ENCODE data around the gene TRIM29. TPM values are rescaled to one million over a fixed set of nuclear protein-coding genes. Genes with fewer than 3 reads are reported as not detected.

Gene TRIM29
- total RNA-seq, 2 experiments from 2014 or later: not detected

DNA sequence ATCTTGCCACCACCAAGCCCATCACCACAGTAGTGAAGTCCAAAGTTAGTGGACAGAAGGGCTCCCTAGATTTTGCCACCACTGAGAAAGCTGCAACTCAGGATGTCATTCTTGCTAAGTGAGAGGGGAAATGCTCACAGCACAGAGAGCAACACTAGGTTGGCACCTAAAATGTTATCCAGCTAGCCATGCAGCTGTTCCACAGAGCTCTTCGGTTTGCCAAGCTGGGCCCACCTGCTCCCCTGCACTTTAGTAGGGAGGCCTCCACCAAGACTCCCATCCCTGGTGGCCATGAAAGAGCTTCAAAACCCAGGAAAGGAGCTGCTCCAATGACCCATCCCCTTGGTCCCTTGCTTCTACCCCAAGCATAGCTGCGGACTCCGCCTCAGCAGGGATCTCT lies 63.8 kb downstream of the TRIM29 start:
- TF ChIP-seq, protein P1, sequence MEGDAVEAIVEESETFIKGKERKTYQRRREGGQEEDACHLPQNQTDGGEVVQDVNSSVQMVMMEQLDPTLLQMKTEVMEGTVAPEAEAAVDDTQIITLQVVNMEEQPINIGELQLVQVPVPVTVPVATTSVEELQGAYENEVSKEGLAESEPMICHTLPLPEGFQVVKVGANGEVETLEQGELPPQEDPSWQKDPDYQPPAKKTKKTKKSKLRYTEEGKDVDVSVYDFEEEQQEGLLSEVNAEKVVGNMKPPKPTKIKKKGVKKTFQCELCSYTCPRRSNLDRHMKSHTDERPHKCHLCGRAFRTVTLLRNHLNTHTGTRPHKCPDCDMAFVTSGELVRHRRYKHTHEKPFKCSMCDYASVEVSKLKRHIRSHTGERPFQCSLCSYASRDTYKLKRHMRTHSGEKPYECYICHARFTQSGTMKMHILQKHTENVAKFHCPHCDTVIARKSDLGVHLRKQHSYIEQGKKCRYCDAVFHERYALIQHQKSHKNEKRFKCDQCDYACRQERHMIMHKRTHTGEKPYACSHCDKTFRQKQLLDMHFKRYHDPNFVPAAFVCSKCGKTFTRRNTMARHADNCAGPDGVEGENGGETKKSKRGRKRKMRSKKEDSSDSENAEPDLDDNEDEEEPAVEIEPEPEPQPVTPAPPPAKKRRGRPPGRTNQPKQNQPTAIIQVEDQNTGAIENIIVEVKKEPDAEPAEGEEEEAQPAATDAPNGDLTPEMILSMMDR (IDR thresholded peaks at IDR 0.05): no peak
- Mint-ChIP-seq H3K4me1 (ENCODE audit: low read depth) (no peaks in the 10 kb centered on the region), H3K27ac (no peak overlapping the region), H3K9me3 (no peaks in the 10 kb centered on the region), H3K36me3 (ENCODE audit: low read depth) (no peaks in the 10 kb centered on the region), H3K4me3 (no peak overlapping the region), H3K27me3 (peaks cover 23% of the 10 kb centered on the region)
- Histone ChIP-seq H3K9me3 (ENCODE audit: control insufficient read depth in 1 of 2, insufficient read depth in 1 of 2, low read length in 2 of 2) (peaks cover 0 to 6% of the 10 kb centered on the region in 2 experiments), H3K36me3 (ENCODE audit: insufficient read depth, low read length) (no peaks in the 10 kb centered on the region), H3K27ac (ENCODE audit: low read depth in 1 of 2, low read length in 2 of 2) (no peak overlapping the region), H3K4me1 (ENCODE audit: insufficient read depth, low read length) (no peaks in the 10 kb centered on the region), H3K4me3 (ENCODE audit: low read length) (no peak overlapping the region), H3K27me3 (ENCODE audit: control insufficient read depth in 1 of 2, insufficient read depth in 2 of 2, low read length in 2 of 2) (peaks cover 0 to 5% of the 10 kb centered on the region in 2 experiments)
- ATAC-seq (ENCODE audit: poor library complexity) (no peak), DNase-seq (no peak)
- ChIA-PET POLR2A (no interaction called here), CTCF (no interaction called here)
- intact Hi-C loops (cut with DNase I, micrococcal nuclease): no loop called here

DNA sequence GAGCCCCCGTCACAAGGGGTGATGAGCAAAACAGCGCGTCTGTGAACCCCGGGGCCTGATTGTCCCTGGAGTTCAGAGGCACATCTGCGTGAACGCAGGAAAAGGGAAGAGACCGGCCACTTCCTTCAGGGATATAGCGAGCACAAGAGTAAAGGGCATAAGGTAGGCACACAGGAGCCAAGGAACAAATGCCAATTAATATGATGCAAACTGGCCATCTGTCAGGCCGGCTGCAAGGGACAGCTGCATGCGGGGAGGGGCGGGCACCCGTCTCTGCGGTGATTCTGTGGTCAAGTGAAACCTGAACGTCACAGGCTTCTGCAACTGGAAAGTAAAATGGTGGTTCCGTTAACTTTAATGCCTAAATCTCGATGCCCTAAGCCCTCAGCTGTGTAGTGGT lies 64.7 kb downstream of the TRIM29 start:
- intact Hi-C loops (cut with DNase I, micrococcal nuclease): no loop called here
- no peak overlapping the region for H3K4me3 Mint-ChIP-seq
- Histone ChIP-seq H3K4me1 (ENCODE audit: insufficient read depth, low read length) (no peaks in the 10 kb centered on the region), H3K4me3 (ENCODE audit: low read length) (no peak overlapping the region), H3K27ac (ENCODE audit: low read depth in 1 of 2, low read length in 2 of 2) (no peak overlapping the region), H3K36me3 (ENCODE audit: insufficient read depth, low read length) (no peaks in the 10 kb centered on the region), H3K9me3 (ENCODE audit: control insufficient read depth in 1 of 2, insufficient read depth in 1 of 2, low read length in 2 of 2) (peaks cover 0 to 6% of the 10 kb centered on the region in 2 experiments), H3K27me3 (ENCODE audit: control insufficient read depth in 1 of 2, insufficient read depth in 2 of 2, low read length in 2 of 2) (peaks cover 0 to 5% of the 10 kb centered on the region in 2 experiments)
- H3K4me1 Mint-ChIP-seq (ENCODE audit: low read depth): no peaks in the 10 kb centered on the region
- no peaks in the 10 kb centered on the region for H3K9me3 Mint-ChIP-seq
- H3K27me3 Mint-ChIP-seq: peaks cover 19% of the 10 kb centered on the region
- TF ChIP-seq, protein P1 (IDR thresholded peaks at IDR 0.05): no peak
- ChIA-PET POLR2A (no interaction called here), CTCF (no interaction called here)
- DNase-seq (no peak), ATAC-seq (ENCODE audit: poor library complexity) (no peak)
- H3K36me3 Mint-ChIP-seq (ENCODE audit: low read depth): no peaks in the 10 kb centered on the region
- H3K27ac Mint-ChIP-seq: no peak overlapping the region

DNA sequence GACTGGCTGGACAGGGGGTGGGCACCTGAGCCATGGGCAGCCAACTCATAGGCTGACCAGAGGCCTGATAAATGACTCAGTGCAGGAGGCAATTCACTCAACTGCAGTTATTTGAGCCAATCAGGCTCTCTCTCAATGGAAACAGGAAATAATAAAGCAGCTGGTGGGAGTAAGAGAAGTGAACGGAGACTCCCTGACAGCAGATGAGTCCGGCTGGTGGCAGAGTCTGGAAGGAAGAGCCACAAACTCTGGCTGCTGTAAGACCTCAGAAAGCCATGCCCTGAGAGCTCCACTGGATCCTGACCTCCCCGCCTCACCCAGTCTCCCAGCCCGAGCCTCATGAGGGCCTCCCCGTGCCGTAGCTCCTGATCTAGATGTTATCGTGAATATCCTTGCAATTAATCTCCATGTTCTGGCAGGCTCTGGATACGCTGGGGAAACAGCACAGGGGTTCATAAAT lies 69.8 kb downstream of the TRIM29 start:
- ATAC-seq (ENCODE audit: poor library complexity) (no peak), DNase-seq (no peak)
- Mint-ChIP-seq H3K27ac (no peak overlapping the region), H3K27me3 (peaks cover 39% of the 10 kb centered on the region), H3K36me3 (ENCODE audit: low read depth) (no peaks in the 10 kb centered on the region), H3K4me3 (no peak overlapping the region), H3K9me3 (no peaks in the 10 kb centered on the region), H3K4me1 (ENCODE audit: low read depth) (no peaks in the 10 kb centered on the region)
- POLR2A ChIA-PET: no interaction called here
- no peak overlapping the region for H3K4me3 ChIP-seq (ENCODE audit: low read length)
- H3K9me3 ChIP-seq (ENCODE audit: control insufficient read depth in 1 of 2, insufficient read depth in 1 of 2, low read length in 2 of 2): no peaks in the 10 kb centered on the region
- no peaks in the 10 kb centered on the region for H3K36me3 ChIP-seq (ENCODE audit: insufficient read depth, low read length)
- intact Hi-C loops (cut with DNase I, micrococcal nuclease): no loop called here
- TF ChIP-seq, protein P1 (IDR thresholded peaks at IDR 0.05): no peak
- H3K4me1 ChIP-seq (ENCODE audit: insufficient read depth, low read length): no peaks in the 10 kb centered on the region
- CTCF ChIA-PET: no interaction called here
- no peak overlapping the region for H3K27ac ChIP-seq (ENCODE audit: low read depth in 1 of 2, low read length in 2 of 2)
- peaks cover 2 to 4% of the 10 kb centered on the region in 2 experiments for H3K27me3 ChIP-seq (ENCODE audit: control insufficient read depth in 1 of 2, insufficient read depth in 2 of 2, low read length in 2 of 2)

All from CD4-positive, alpha-beta T cell (primary cell).